Upper lobe of left lung (tissue), 4 donors: Measurements from ENCODE around the gene TIMM8B.

Source experiments
- CTCF ChIP-seq, 6 experiments: fragments of 450-650 bp in 4 of 6; fragments of 200-600 bp in 2 of 6; sonication (generic) in 2 of 6; IDR thresholded peaks; one replicate each; pipeline ENCODE4 v1.5.1; 2016 to 2019; ENCODE audit warnings: antibody characterized with exemption in 6 of 6
- POLR2A ChIP-seq, 4 donors: fragments of 450-650 bp; IDR thresholded peaks; one replicate each; pipeline ENCODE4 v1.5.1; 2016 to 2017; ENCODE audit warnings: antibody characterized with exemption in 4 of 4, mild to moderate bottlenecking in 2 of 4
- POLR2AphosphoS5 ChIP-seq, 2 donors: sonication (generic); formaldehyde crosslinking; IDR thresholded peaks; one replicate each; pipeline ENCODE4 v1.5.1; 2017; ENCODE audit warnings: antibody characterized with exemption in 2 of 2

- TF ChIP-seq POLR2A (IDR thresholded peaks at IDR 0.05), result no peak
- TF ChIP-seq POLR2AphosphoS5 (IDR thresholded peaks at IDR 0.05), result no peak
- TF ChIP-seq CTCF (IDR thresholded peaks at IDR 0.05), result no peak
These were observed 29.4 kb downstream of the TIMM8B start for GRCh38 chr11:112057170-112057569.
